ENCODE results near the gene SZT2. TPM values are rescaled to one million over a fixed set of nuclear protein-coding genes. Genes with fewer than 3 reads are reported as not detected.

The SZT2 gene
- total RNA-seq, 6 experiments from 2014 or later: 17.2 to 21.8 (median 21.3) TPM

DNA sequence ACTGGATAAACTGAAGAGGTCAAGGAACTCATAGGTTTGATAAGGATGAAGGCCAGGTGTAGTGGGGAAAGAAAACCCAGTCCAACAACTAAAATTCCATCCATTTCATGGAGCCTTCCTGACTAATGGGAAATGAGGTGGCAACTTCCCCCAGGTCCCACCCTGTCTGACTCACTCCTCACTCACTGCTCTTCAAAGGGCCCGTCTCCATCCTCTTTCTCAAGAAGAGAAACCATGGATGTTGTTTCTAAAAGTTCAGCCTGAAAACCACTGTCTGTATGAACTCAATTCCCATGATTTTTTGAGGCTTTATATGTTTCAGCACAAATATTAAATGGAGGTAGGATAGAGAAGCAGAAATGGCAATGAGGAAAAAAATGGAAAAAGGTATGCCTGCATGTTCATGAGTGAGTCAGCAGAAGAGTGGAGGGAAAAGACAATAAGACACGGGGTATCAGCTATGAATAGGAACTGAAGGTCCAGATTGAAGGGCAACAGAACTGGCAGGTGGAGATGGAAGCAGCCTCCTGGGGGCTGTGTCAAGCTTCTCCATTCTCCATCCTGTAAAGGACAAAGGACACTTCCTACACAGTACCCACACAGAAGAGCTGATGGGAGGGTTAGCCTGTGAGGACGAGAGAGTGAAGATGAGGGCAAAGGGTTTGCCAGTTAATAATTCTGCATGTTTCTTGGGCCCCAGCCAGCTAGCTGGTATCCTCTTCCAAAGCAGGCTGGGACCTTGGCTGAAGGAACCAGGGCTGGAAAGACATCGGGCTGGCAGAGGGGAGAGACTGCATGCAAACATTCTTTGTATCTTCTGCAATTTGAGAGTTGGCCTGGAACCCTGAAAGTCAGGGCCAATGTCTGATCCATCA, 16.4 kb upstream of the SZT2 start:
- Mint-ChIP-seq H3K9me3 (no peaks in the 10 kb centered on the region), H3K27me3 (ENCODE audit: insufficient read depth) (peaks cover 2% of the 10 kb centered on the region), H3K36me3 (ENCODE audit: low read depth) (peaks cover 32% of the 10 kb centered on the region), H3K4me1 (ENCODE audit: low read depth) (peaks cover 8% of the 10 kb centered on the region), H3K4me3 (no peak overlapping the region), H3K27ac (no peak overlapping the region)
- DNase-seq: peak; percentile 72
- TF ChIP-seq, protein P1, sequence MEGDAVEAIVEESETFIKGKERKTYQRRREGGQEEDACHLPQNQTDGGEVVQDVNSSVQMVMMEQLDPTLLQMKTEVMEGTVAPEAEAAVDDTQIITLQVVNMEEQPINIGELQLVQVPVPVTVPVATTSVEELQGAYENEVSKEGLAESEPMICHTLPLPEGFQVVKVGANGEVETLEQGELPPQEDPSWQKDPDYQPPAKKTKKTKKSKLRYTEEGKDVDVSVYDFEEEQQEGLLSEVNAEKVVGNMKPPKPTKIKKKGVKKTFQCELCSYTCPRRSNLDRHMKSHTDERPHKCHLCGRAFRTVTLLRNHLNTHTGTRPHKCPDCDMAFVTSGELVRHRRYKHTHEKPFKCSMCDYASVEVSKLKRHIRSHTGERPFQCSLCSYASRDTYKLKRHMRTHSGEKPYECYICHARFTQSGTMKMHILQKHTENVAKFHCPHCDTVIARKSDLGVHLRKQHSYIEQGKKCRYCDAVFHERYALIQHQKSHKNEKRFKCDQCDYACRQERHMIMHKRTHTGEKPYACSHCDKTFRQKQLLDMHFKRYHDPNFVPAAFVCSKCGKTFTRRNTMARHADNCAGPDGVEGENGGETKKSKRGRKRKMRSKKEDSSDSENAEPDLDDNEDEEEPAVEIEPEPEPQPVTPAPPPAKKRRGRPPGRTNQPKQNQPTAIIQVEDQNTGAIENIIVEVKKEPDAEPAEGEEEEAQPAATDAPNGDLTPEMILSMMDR (IDR thresholded peaks at IDR 0.05): no peak

DNA sequence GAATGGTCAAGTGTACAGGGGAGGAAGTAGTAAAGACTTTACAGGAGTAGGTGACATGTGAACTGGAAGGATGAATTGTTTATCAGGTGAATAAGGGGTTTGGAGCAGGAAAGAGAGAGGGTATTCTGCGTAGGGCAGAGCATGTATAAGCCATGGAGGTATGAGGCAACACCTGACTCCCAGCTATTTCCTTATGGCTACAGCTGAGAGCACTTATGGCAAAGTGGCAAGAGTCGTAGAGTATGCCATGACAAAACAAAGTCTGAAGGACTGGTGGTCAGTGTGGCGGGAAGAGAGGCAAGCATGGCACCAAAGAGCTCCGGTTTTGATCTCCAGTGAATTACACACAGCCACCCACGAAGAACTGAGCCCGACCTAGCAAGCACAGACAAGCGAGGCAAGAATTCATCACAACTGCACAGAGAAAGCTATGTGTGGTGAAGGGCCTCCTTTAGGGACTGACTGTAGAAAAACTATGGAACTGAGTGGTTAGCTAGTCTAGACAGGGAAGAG, 12.9 kb upstream of the SZT2 start:
- Mint-ChIP-seq H3K27me3 (ENCODE audit: insufficient read depth) (peaks cover 2% of the 10 kb centered on the region), H3K4me1 (ENCODE audit: low read depth) (peaks cover 9% of the 10 kb centered on the region), H3K27ac (no peak overlapping the region), H3K36me3 (ENCODE audit: low read depth) (peaks cover 21% of the 10 kb centered on the region), H3K4me3 (no peak overlapping the region), H3K9me3 (no peaks in the 10 kb centered on the region)
- DNase-seq: no peak
- TF ChIP-seq, protein P1 (IDR thresholded peaks at IDR 0.05): no peak

DNA sequence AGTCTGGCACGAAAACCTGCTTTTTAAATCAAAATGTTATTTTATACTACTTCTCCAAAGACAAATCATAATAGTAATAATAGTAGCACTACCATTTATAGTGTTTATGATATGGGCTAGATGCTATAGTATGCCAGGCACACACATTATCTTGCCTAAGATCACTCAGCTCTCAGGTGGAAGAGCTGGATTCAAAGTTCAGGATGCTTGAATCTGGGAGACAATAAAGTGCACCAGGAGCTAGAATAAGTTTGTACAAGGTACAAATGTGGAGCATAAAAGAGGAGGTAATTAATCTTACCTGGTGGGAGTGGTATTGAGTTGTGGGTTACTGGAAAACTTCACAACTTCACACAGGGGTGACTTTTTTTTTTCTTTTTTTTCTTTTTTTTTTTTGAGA, 11.9 kb upstream of the SZT2 start:
- DNase-seq: no peak
- TF ChIP-seq, protein P1 (IDR thresholded peaks at IDR 0.05): no peak

DNA sequence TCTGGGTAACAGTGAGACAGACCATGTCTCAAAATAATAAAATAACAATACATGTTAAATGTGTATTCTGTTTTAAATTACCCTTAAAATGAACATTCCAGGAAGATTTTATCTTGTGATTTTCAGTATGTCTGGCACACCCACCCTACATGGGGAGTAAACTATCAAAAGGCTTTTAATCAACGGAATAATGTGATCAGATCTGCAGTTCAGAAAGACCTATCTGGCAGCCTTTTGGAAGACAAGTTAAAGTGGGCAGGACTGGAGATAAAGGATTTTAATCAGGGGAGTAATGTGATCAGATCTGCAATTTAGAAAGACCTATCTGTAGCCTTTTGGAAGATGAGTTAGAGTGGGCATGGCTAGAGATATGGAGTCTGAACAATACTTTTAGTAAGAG, 10.2 kb upstream of the SZT2 start:
- Mint-ChIP-seq H3K27me3 (ENCODE audit: insufficient read depth) (peaks cover 5% of the 10 kb centered on the region), H3K4me3 (no peak overlapping the region), H3K27ac (no peak overlapping the region), H3K36me3 (ENCODE audit: low read depth) (peaks cover 41% of the 10 kb centered on the region), H3K4me1 (ENCODE audit: low read depth) (peaks cover 27% of the 10 kb centered on the region), H3K9me3 (no peaks in the 10 kb centered on the region)
- TF ChIP-seq, protein P1 (IDR thresholded peaks at IDR 0.05): no peak
- no peak for DNase-seq

More for the DNA sequence above, 11.9 kb upstream of the SZT2 start:
- Mint-ChIP-seq H3K36me3 (ENCODE audit: low read depth) (peaks cover 30% of the 10 kb centered on the region), H3K4me1 (ENCODE audit: low read depth) (peaks cover 20% of the 10 kb centered on the region), H3K27me3 (ENCODE audit: insufficient read depth) (peaks cover 5% of the 10 kb centered on the region), H3K9me3 (no peaks in the 10 kb centered on the region), H3K4me3 (no peak overlapping the region), H3K27ac (no peak overlapping the region)

DNA sequence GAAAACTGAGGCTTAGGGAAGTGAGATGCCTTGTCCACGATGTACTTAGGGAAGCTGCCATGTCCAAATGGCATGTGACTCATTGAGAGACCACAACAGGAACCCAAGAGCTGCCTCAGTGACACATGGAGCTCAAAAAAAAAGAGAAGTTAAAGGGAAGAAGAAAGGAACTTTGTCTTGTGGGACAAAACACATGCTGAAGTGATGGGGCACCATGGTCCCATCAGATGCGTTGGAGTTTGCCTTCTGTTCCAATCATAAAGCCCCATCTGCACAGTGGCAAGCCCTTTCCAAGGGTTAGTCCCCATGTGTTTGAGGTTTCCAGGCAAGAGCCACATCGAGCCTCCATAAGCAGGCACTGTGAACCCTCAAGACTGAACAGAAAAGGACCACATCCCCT, 8.1 kb upstream of the SZT2 start:
- peaks cover 42% of the 10 kb centered on the region for H3K36me3 Mint-ChIP-seq (ENCODE audit: low read depth)
- H3K4me1 Mint-ChIP-seq (ENCODE audit: low read depth): peaks cover 28% of the 10 kb centered on the region
- H3K27ac Mint-ChIP-seq: peak overlapping the region; percentile 48
- TF ChIP-seq, protein P1 (IDR thresholded peaks at IDR 0.05): no peak
- H3K9me3 Mint-ChIP-seq: no peaks in the 10 kb centered on the region
- peaks cover 5% of the 10 kb centered on the region for H3K27me3 Mint-ChIP-seq (ENCODE audit: insufficient read depth)
- no peak for DNase-seq
- H3K4me3 Mint-ChIP-seq: no peak overlapping the region
